Endothelial cell (in vitro differentiated cells): ENCODE results near the gene KMT2D. TPM values are rescaled to one million over a fixed set of nuclear protein-coding genes. Genes with fewer than 3 reads are reported as not detected.

Experiments used
- DNase-seq: peaks from one replicate; pipeline ENCODE4 v3.0.0; 2021; ENCODE audit warnings: low spot score
- H3K27ac Mint-ChIP-seq: one replicate; pipeline ENCODE4 v1.8.0; 2021; ENCODE audit warnings: mixed read lengths, inconsistent platforms; ENCODE audit not compliant: unreplicated experiment
- H3K27me3 Mint-ChIP-seq: one replicate; pipeline ENCODE4 v1.8.0; 2021; ENCODE audit warnings: mild to moderate bottlenecking, moderate library complexity, mixed read lengths, inconsistent platforms; ENCODE audit not compliant: unreplicated experiment
- H3K36me3 Mint-ChIP-seq: one replicate; pipeline ENCODE4 v1.8.0; 2021; ENCODE audit warnings: mild to moderate bottlenecking, low read depth, mixed read lengths, inconsistent platforms; ENCODE audit not compliant: unreplicated experiment
- H3K4me1 Mint-ChIP-seq: one replicate; pipeline ENCODE4 v1.8.0; 2021; ENCODE audit warnings: mild to moderate bottlenecking, mixed read lengths, inconsistent platforms; ENCODE audit not compliant: unreplicated experiment
- H3K4me3 Mint-ChIP-seq: one replicate; pipeline ENCODE4 v1.8.0; 2021; ENCODE audit warnings: mild to moderate bottlenecking, mixed read lengths, inconsistent platforms; ENCODE audit not compliant: unreplicated experiment
- H3K9me3 Mint-ChIP-seq: one replicate; pipeline ENCODE4 v1.8.0; 2021; ENCODE audit warnings: mixed read lengths, inconsistent platforms; ENCODE audit not compliant: unreplicated experiment
- total RNA-seq: library from RNA; stranded (reverse); fragmentation: NEBNext Ultra II Directional; extraction: Animal tissue kit (Norgen Biotek cat#: 25700); gene quantifications from one replicate; pipeline ENCODE4 v1.2.1, GENCODE V29; 2021; ENCODE audit not compliant: unreplicated experiment
- TF ChIP-seq, protein P1 (sequence below): fragments of 200-600 bp; sonication (generic); IDR thresholded peaks from one replicate; pipeline ENCODE4 v1.5.0; 2021; ENCODE audit warnings: antibody characterized with exemption; ENCODE audit not compliant: unreplicated experiment

KMT2D gene
- total RNA-seq, 1 donor from 2014 or later, result 135 TPM

- Mint-ChIP-seq H3K4me3 (peak overlapping the region; percentile 65), H3K4me1 (peaks cover 46% of the 10 kb centered on the region), H3K9me3 (no peaks in the 10 kb centered on the region), H3K27ac (no peak overlapping the region), H3K27me3 (peaks cover 22% of the 10 kb centered on the region), H3K36me3 (peaks cover 14% of the 10 kb centered on the region)
- TF ChIP-seq, protein P1, sequence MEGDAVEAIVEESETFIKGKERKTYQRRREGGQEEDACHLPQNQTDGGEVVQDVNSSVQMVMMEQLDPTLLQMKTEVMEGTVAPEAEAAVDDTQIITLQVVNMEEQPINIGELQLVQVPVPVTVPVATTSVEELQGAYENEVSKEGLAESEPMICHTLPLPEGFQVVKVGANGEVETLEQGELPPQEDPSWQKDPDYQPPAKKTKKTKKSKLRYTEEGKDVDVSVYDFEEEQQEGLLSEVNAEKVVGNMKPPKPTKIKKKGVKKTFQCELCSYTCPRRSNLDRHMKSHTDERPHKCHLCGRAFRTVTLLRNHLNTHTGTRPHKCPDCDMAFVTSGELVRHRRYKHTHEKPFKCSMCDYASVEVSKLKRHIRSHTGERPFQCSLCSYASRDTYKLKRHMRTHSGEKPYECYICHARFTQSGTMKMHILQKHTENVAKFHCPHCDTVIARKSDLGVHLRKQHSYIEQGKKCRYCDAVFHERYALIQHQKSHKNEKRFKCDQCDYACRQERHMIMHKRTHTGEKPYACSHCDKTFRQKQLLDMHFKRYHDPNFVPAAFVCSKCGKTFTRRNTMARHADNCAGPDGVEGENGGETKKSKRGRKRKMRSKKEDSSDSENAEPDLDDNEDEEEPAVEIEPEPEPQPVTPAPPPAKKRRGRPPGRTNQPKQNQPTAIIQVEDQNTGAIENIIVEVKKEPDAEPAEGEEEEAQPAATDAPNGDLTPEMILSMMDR, result peak; percentile 14
- peak; percentile 64 for DNase-seq
Observed at GRCh38 chr12:49092086-49092815, 31.7 kb upstream of the KMT2D start.

GRCh38 chr12:49091836-49092085 is 31.2 kb upstream of the KMT2D start:
- no peak overlapping the region for H3K4me3 Mint-ChIP-seq
- no peaks in the 10 kb centered on the region for H3K9me3 Mint-ChIP-seq
- peaks cover 46% of the 10 kb centered on the region for H3K4me1 Mint-ChIP-seq
- no peak overlapping the region for H3K27ac Mint-ChIP-seq
- no peak for DNase-seq
- TF ChIP-seq, protein P1, result no peak
- peaks cover 13% of the 10 kb centered on the region for H3K36me3 Mint-ChIP-seq
- H3K27me3 Mint-ChIP-seq, result peaks cover 25% of the 10 kb centered on the region

- H3K9me3 Mint-ChIP-seq, result no peaks in the 10 kb centered on the region
- H3K4me3 Mint-ChIP-seq, result peak overlapping the region; percentile 86
- DNase-seq, result no peak
- peaks cover 10% of the 10 kb centered on the region for H3K36me3 Mint-ChIP-seq
- no peak overlapping the region for H3K27ac Mint-ChIP-seq
- H3K27me3 Mint-ChIP-seq, result peaks cover 27% of the 10 kb centered on the region
- TF ChIP-seq, protein P1, result no peak
- H3K4me1 Mint-ChIP-seq, result peaks cover 46% of the 10 kb centered on the region
Observed at GRCh38 chr12:49091056-49091835, 30.7 kb upstream of the KMT2D start.

DNA sequence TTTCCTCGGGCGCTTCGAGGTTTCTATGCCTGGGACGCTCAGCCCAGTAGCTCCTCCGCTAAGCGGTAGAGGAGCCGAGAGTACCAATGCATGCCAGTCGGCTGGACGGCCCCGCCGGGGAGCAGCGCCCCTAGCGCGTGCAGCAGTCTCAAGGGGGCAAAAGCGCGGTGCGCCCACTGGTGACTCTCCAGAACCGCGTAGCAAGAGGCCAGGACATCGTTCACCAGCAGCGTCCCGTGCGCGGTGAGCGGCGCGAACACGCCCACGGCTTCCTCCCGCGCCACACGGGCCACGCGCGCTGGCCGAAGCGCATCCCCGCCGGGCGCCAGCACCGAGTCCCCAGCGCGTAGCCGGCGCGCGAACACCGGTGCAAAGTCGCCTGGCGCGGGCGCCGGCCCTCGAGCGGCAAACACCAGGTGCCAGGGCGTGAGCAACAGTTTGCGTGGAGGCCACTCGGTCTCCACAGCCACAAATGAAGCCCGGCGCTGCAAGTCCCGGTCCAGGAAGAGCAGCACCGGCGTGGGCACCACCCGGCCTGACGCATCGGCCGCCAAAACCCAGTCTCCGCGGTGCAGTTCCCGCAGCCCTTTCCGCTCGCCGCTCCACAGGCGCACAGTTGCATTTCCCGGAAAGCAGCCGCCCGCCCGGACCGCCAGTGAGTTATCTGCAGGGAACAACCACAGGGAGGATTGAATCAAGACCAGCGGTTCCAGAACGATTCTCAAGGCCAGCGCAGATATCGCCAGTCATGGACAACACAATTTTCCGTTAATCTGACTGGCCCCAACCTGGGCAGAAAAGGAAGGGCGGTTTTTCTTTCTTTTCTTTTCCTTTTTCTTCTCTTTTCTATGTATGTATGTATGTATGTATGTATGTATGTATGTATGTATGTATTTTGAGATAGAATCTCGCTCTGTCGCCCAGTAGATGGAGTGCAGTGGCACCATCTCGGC is 29.5 kb upstream of the KMT2D start:
- H3K9me3 Mint-ChIP-seq, result no peaks in the 10 kb centered on the region
- peak overlapping the region; percentile 13 for H3K27ac Mint-ChIP-seq
- peak; percentile 74 for DNase-seq
- H3K4me3 Mint-ChIP-seq, result peak overlapping the region; percentile 86
- TF ChIP-seq, protein P1, result no peak
- H3K27me3 Mint-ChIP-seq, result peaks cover 26% of the 10 kb centered on the region
- peaks cover 2% of the 10 kb centered on the region for H3K36me3 Mint-ChIP-seq
- H3K4me1 Mint-ChIP-seq, result peaks cover 44% of the 10 kb centered on the region
